IMR-90 (cell line): ENCODE results near the gene SNX33. TPM values are rescaled to one million over a fixed set of nuclear protein-coding genes. Genes with fewer than 3 reads are reported as not detected.

Experiments used
- ATAC-seq: fragments of 200-7000 bp; cut with Tn5 transposase; 2 replicates; pipeline ENCODE4 v1.9.1; 2020; ENCODE audit warnings: low read depth, mild to moderate bottlenecking, moderate library complexity
- BruUV-seq: library from RNA; stranded (reverse); fragments of 400-500 nt; replicated peaks from 2 replicates; lab custom pipeline; 2021; lab: Mats Ljungman, UMichigan
- CTCF ChIA-PET: fragments of 300-600 bp; formaldehyde crosslinking; extraction: SDS; loops from one replicate; lab custom pipeline; 2021; ENCODE audit warnings: antibody characterized with exemption; lab: Yijun Ruan, JAX
- POLR2A ChIA-PET: fragments of 300-600 bp; sonication (Branson Sonifier 250); formaldehyde crosslinking; loops from one replicate; lab custom pipeline; 2022; ENCODE audit warnings: antibody characterized with exemption; ENCODE audit not compliant: unreplicated experiment; lab: Charles Lee
- DNase-seq: peaks from one replicate; pipeline ENCODE4 v3.0.0; 2013
- H2AFZ ChIP-seq: replicated peaks from 2 replicates; pipeline ENCODE3; 2013; ENCODE audit warnings: low read length, mild to moderate bottlenecking; ENCODE audit not compliant: poor library complexity
- H2AK5ac ChIP-seq: 2 replicates; pipeline ENCODE4 v1.6.1; 2013; ENCODE audit warnings: low read depth, low read length, inconsistent platforms
- H2AK9ac ChIP-seq: replicated peaks from 2 replicates; pipeline ENCODE3; 2013; ENCODE audit warnings: mild to moderate bottlenecking, low read depth, low read length, moderate library complexity; ENCODE audit not compliant: poor library complexity
- H2BK120ac ChIP-seq: 2 replicates; pipeline ENCODE4 v1.6.1; 2013; ENCODE audit warnings: low read depth, low read length, inconsistent platforms
- H2BK15ac ChIP-seq: 3 replicates; pipeline ENCODE4 v1.6.1; 2013; ENCODE audit warnings: low read depth, low read length, inconsistent platforms
- H2BK20ac ChIP-seq: 2 replicates; pipeline ENCODE4 v1.6.1; 2013; ENCODE audit warnings: low read depth, mild to moderate bottlenecking, inconsistent platforms, low read length, moderate library complexity
- H2BK5ac ChIP-seq: 2 replicates; pipeline ENCODE4 v1.6.1; 2013; ENCODE audit warnings: mild to moderate bottlenecking, low read depth, low read length, inconsistent platforms; ENCODE audit not compliant: poor library complexity, severe bottlenecking
- H3K14ac ChIP-seq: replicated peaks from 2 replicates; pipeline ENCODE4 v1.6.1; 2013; ENCODE audit warnings: low read depth, low read length, inconsistent platforms
- H3K18ac ChIP-seq: 2 replicates; pipeline ENCODE4 v1.6.1; 2013; ENCODE audit warnings: low read depth, low read length, control low read depth
- H3K23ac ChIP-seq: 2 replicates; pipeline ENCODE4 v1.6.1; 2013; ENCODE audit warnings: low read depth, low read length, inconsistent platforms
- H3K27ac ChIP-seq: 2 replicates; pipeline ENCODE4 v1.5.1; 2013; ENCODE audit warnings: mild to moderate bottlenecking, control low read depth, low read length; ENCODE audit not compliant: insufficient read depth
- H3K27me3 ChIP-seq: 2 replicates; pipeline ENCODE4 v1.6.1; 2013; ENCODE audit warnings: low read length; ENCODE audit not compliant: control insufficient read depth, insufficient read depth
- H3K36me3 ChIP-seq: 2 replicates; pipeline ENCODE4 v1.6.1; 2013; ENCODE audit warnings: low read length, mixed read lengths; ENCODE audit not compliant: control insufficient read depth, insufficient read depth
- H3K4ac ChIP-seq: 2 replicates; pipeline ENCODE4 v1.6.1; 2013; ENCODE audit warnings: low read depth, low read length, inconsistent platforms
- H3K4me1 ChIP-seq: 2 replicates; pipeline ENCODE4 v1.6.1; 2013; ENCODE audit warnings: low read length, mixed read lengths; ENCODE audit not compliant: control insufficient read depth, insufficient read depth
- H3K4me2 ChIP-seq: 2 replicates; pipeline ENCODE4 v1.6.1; 2013; ENCODE audit warnings: low read depth, mild to moderate bottlenecking, control low read depth, low read length, moderate library complexity
- H3K4me3 ChIP-seq: 2 replicates; pipeline ENCODE4 v1.5.1; 2013; ENCODE audit warnings: low read depth, mild to moderate bottlenecking, control low read depth, low read length, moderate library complexity; ENCODE audit not compliant: insufficient read depth
- H3K56ac ChIP-seq: 2 replicates; pipeline ENCODE4 v1.6.1; 2013; ENCODE audit warnings: low read length, inconsistent platforms; ENCODE audit not compliant: insufficient read depth; ENCODE audit errors: extremely low read depth
- H3K79me1 ChIP-seq, 2 experiments: 2 replicates each; pipeline ENCODE4 v1.6.1; 2013; ENCODE audit warnings: low read length in 2 of 2, inconsistent platforms in 1 of 2, low read depth in 1 of 2
- H3K9ac ChIP-seq: 2 replicates; pipeline ENCODE4 v1.6.1; 2013; ENCODE audit warnings: low read depth, low read length, control low read depth
- H3K9me1 ChIP-seq: 2 replicates; pipeline ENCODE4 v1.6.1; 2013; ENCODE audit warnings: low read length, inconsistent platforms; ENCODE audit not compliant: insufficient read depth
- H3K9me3 ChIP-seq: 2 replicates; pipeline ENCODE4 v1.6.1; 2013; ENCODE audit warnings: low read length; ENCODE audit not compliant: control insufficient read depth, insufficient read depth
- H4K20me1 ChIP-seq: 2 replicates; pipeline ENCODE4 v1.6.1; 2013; ENCODE audit warnings: low read length, inconsistent platforms; ENCODE audit not compliant: insufficient read depth
- H4K5ac ChIP-seq: 2 replicates; pipeline ENCODE4 v1.6.1; 2013; ENCODE audit warnings: mild to moderate bottlenecking, low read depth, low read length, control low read depth
- H4K8ac ChIP-seq, 2 experiments: 2 replicates each; pipeline ENCODE4 v1.6.1; 2013; ENCODE audit warnings: low read depth in 2 of 2, low read length in 2 of 2, control low read depth in 1 of 2, inconsistent platforms in 1 of 2
- H4K91ac ChIP-seq: 2 replicates; pipeline ENCODE4 v1.6.1; 2013; ENCODE audit warnings: low read depth, low read length, inconsistent platforms; ENCODE audit not compliant: insufficient read depth
- BHLHE40 ChIP-seq: fragments of 150-350 bp; IDR thresholded peaks from 2 replicates; pipeline ENCODE4 v1.6.1; 2016; ENCODE audit warnings: mild to moderate bottlenecking, low read depth, low read length
- CHD1 ChIP-seq: IDR thresholded peaks from 2 replicates; pipeline ENCODE4 v1.6.1; 2012; ENCODE audit warnings: low read depth, low read length, improper control_type of control experiment
- CTCF ChIP-seq: conservative IDR thresholded peaks from 2 replicates; pipeline ENCODE4 v1.5.1; 2012; ENCODE audit warnings: mild to moderate bottlenecking, low read depth, low read length, improper control_type of control experiment
- ELK1 ChIP-seq: fragments of 150-350 bp; IDR thresholded peaks from 2 replicates; pipeline ENCODE4 v1.6.1; 2016; ENCODE audit warnings: low read depth, mild to moderate bottlenecking, low read length, moderate library complexity, borderline replicate concordance
- FOS ChIP-seq: fragments of 150-350 bp; IDR thresholded peaks from 2 replicates; pipeline ENCODE4 v1.6.1; 2016; ENCODE audit warnings: low read depth, low read length
- MAZ ChIP-seq: IDR thresholded peaks from 2 replicates; pipeline ENCODE4 v1.6.1; 2012; ENCODE audit warnings: low read depth, mild to moderate bottlenecking, low read length, improper control_type of control experiment, moderate library complexity, borderline replicate concordance
- MXI1 ChIP-seq: IDR thresholded peaks from 2 replicates; pipeline ENCODE4 v1.6.1; 2012; ENCODE audit warnings: low read depth, mild to moderate bottlenecking, low read length, moderate library complexity, borderline replicate concordance
- NFE2L2 ChIP-seq: fragments of 150-350 bp; IDR thresholded peaks from 2 replicates; pipeline ENCODE4 v1.6.1; 2016; ENCODE audit warnings: low read depth, mild to moderate bottlenecking, low read length
- POLR2A ChIP-seq: IDR thresholded peaks from 2 replicates; pipeline ENCODE4 v1.6.1; 2012; ENCODE audit warnings: mild to moderate bottlenecking, low read depth, low read length
- RAD21 ChIP-seq: IDR thresholded peaks from 2 replicates; pipeline ENCODE4 v1.6.1; 2012; ENCODE audit warnings: low read length, improper control_type of control experiment
- RCOR1 ChIP-seq: IDR thresholded peaks from 2 replicates; pipeline ENCODE4 v1.6.1; 2012; ENCODE audit warnings: mild to moderate bottlenecking, low read length, improper control_type of control experiment; ENCODE audit not compliant: insufficient replicate concordance
- SMC3 ChIP-seq: fragments of 150-350 bp; IDR thresholded peaks from 2 replicates; pipeline ENCODE4 v1.6.1; 2016; ENCODE audit warnings: low read depth, mild to moderate bottlenecking, antibody characterized with exemption, low read length, moderate library complexity
- USF2 ChIP-seq: fragments of 150-350 bp; IDR thresholded peaks from 2 replicates; pipeline ENCODE4 v1.6.1; 2017; ENCODE audit warnings: mild to moderate bottlenecking, antibody characterized with exemption, low read length, low read depth
- WGBS, 2 experiments: methylation state at CpG; one replicate each; pipeline versions ENCODE4 v1.1.5 to v1.1.7; 2013; ENCODE audit warnings: missing lambda C conversion rate in 2 of 2; ENCODE audit not compliant: insufficient read length in 1 of 2; ENCODE audit errors: extremely low coverage in 2 of 2; 5-methylcytosine and 5-hydroxymethylcytosine counted together
- dilution Hi-C: fragments of 300-500 bp; cut with HindIII; formaldehyde crosslinking; loops from one replicate; pipeline ENCODE4 v1.14.3; 2018; ENCODE audit warnings: low sequenced_read_pairs; ENCODE audit not compliant: unreplicated experiment
- in situ Hi-C: fragments of 300-500 bp; cut with MboI; formaldehyde crosslinking; loops from 3 replicates; pipeline ENCODE4 v1.14.3; 2019; ENCODE audit warnings: low sequenced_read_pairs, inconsistent platforms, mixed read lengths
- intact Hi-C: fragments of 100-400 bp; cut with micrococcal nuclease; formaldehyde crosslinking; loops from 2 replicates; pipeline ENCODE4 v1.10.0; 2022
- polyA plus RNA-seq, 3 experiments: library from polyadenylated mRNA; depleted of rRNA; stranded (reverse); fragments of >200 nt; gene quantifications; 2 replicates each; pipeline ENCODE4 v1.2.3, GENCODE V29; 2012; ENCODE audit warnings: low replicate concordance in 1 of 3
- total RNA-seq: library from RNA; depleted of rRNA; stranded (reverse); fragments of >200 nt; gene quantifications from 2 replicates; pipeline ENCODE4 v1.2.3, GENCODE V29; 2012

Gene SNX33
- total and polyA plus RNA-seq, 2 of the 4 experiments (the other 2 are of a cell fraction): 12.7 to 14.6 TPM

- Histone ChIP-seq H3K4me2 (no peak overlapping the region), H4K8ac (no peak overlapping the region), H2BK5ac (no peak overlapping the region), H3K4ac (no peak overlapping the region), H3K4me3 (no peak overlapping the region), H2AFZ (no peak overlapping the region), H2AK5ac (no peak overlapping the region), H2BK20ac (no peak overlapping the region), H4K5ac (no peak overlapping the region), H3K4me1 (peaks cover 32% of the 10 kb centered on the region), H3K18ac (no peak overlapping the region), H3K9me1 (peaks cover 38% of the 10 kb centered on the region), H3K14ac (no peak overlapping the region), H4K91ac (no peak overlapping the region), H3K27ac (no peak overlapping the region), H4K20me1 (peaks cover 73% of the 10 kb centered on the region), H2BK15ac (no peak overlapping the region), H3K79me1 (peaks cover 13 to 90% of the 10 kb centered on the region in 2 experiments), H3K9me3 (no peaks in the 10 kb centered on the region), H3K56ac (no peak overlapping the region), H2AK9ac (peak overlapping the region; percentile 17), H3K36me3 (peaks cover 58% of the 10 kb centered on the region), H2BK120ac (no peak overlapping the region), H3K27me3 (no peaks in the 10 kb centered on the region), H3K23ac (no peak overlapping the region), H3K9ac (no peak overlapping the region)
- DNase-seq: no peak
- no peak for ATAC-seq
- POLR2A ChIA-PET: no interaction called here
- intact Hi-C loops: no loop called here
- dilution Hi-C loops: no loop called here
- in situ Hi-C loops: no loop called here
- CTCF ChIA-PET: no interaction called here
- BruUV-seq: no TSS peak
- 96% methylated on average over 17 of the region's 22 CpGs; no CpG with 5 or more reads in 1 of the 2 experiments for WGBS, 2 experiments
- TF ChIP-seq MAZ (no peak), NFE2L2 (no peak), POLR2A (no peak), USF2 (no peak), BHLHE40 (no peak), CHD1 (no peak), FOS (no peak), CTCF (no peak), ELK1 (no peak), MXI1 (no peak), RCOR1 (no peak), SMC3 (no peak), RAD21 (no peak)
Observed at GRCh38 chr15:75656813-75657212, 9.1 kb downstream of the SNX33 start.
